GM10266 (cell line): ENCODE measurements around the gene KPNA6.
"Not testable (repeated sequence)": the region's sequence is repeated elsewhere in the genome, so short reads cannot be mapped to it uniquely, and the experiment has no call there.

Experiments used
- DNase-seq: peaks from one replicate; pipeline ENCODE4 v3.0.0; 2012; ENCODE audit errors: extremely low spot score
- TF ChIP-seq, protein P1 (sequence below): IDR thresholded peaks from 2 replicates; pipeline ENCODE4 v1.5.1; 2012; ENCODE audit warnings: mild to moderate bottlenecking, low read depth; ENCODE audit not compliant: control insufficient read depth, insufficient read depth; ENCODE audit errors: missing control alignments

KPNA6 gene

DNA sequence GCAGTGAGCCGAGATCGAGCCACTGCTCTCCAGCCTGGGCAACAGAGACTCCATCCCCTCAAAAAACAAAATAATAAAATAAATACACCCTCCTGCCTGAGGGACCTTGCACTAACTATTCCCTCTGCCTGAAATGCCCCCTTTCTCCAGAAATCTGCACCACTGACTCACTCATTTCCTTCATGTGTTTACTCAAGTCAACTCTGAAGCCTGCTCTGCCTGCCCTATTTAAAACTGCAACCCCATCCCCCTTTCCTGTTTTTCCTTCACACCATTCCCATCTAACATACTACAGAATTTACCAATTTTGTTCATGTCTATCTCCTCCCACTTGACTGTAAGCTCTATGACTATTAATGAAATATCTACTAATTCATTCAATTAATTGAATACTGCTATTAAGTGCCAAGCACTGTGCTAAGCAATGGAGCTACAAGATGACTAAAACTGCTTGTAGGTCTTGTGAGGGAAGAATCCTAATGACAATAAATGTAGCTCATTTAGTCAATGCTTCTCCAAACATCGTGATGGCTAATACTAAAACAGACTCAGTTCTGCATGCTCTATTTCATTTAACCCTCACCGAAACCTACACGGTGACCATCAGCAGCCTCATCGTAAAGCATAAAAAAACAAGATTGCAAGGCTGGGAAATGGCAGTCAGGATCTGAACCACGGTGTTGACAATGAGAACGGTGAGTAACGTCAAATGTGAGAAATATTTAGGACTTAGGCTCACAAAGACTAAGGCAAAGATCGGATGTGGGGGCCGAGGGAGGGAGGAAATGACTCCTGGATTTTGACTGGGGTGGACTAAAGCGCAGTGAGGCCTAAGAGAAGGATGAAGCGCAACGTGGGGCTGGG is 35.9 kb upstream of the KPNA6 start:
- TF ChIP-seq, protein P1, sequence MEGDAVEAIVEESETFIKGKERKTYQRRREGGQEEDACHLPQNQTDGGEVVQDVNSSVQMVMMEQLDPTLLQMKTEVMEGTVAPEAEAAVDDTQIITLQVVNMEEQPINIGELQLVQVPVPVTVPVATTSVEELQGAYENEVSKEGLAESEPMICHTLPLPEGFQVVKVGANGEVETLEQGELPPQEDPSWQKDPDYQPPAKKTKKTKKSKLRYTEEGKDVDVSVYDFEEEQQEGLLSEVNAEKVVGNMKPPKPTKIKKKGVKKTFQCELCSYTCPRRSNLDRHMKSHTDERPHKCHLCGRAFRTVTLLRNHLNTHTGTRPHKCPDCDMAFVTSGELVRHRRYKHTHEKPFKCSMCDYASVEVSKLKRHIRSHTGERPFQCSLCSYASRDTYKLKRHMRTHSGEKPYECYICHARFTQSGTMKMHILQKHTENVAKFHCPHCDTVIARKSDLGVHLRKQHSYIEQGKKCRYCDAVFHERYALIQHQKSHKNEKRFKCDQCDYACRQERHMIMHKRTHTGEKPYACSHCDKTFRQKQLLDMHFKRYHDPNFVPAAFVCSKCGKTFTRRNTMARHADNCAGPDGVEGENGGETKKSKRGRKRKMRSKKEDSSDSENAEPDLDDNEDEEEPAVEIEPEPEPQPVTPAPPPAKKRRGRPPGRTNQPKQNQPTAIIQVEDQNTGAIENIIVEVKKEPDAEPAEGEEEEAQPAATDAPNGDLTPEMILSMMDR, result no peak
- no peak for DNase-seq

DNA sequence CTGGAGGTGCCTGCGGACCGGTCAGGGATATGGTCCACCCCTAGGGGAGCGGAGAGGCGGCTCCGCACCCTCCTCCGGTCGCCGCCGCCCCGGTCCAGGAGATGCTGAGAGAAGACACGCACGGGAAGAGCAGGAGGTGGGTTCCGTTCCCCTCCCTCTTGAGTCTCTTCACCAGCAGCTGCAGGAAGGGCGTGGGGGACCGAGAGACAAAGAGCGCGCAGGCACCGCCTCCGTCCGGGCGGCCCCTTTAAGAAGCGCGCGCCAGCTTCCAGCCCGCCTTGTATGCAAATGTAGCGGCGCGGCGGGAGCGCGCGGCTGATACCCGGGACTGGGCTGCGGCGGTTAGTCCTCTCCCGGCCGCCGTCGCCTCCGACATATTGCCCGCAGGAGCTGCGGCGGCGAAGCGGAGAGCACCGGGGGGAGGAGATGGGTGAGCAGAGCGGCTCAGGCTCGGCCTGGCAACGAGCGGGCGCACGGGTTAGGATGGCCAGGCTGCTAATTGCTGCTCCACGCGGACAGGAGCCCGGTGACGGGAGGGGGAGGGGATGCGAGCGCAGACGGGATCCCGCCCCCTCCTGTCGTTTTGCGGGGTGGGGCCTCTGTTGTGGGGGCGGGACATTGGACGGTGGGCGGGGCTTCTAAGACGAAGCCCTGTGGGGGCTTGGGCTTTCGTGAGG is 35.1 kb upstream of the KPNA6 start, which contains the start of gene TMEM39B:
TSS of gene TMEM39B (plus strand) at position 318 of the 677 bp plus-strand sequence. CDS start at position 427, 109 bp downstream.
- TF ChIP-seq, protein P1, result no peak
- peak; percentile 94 for DNase-seq

DNA sequence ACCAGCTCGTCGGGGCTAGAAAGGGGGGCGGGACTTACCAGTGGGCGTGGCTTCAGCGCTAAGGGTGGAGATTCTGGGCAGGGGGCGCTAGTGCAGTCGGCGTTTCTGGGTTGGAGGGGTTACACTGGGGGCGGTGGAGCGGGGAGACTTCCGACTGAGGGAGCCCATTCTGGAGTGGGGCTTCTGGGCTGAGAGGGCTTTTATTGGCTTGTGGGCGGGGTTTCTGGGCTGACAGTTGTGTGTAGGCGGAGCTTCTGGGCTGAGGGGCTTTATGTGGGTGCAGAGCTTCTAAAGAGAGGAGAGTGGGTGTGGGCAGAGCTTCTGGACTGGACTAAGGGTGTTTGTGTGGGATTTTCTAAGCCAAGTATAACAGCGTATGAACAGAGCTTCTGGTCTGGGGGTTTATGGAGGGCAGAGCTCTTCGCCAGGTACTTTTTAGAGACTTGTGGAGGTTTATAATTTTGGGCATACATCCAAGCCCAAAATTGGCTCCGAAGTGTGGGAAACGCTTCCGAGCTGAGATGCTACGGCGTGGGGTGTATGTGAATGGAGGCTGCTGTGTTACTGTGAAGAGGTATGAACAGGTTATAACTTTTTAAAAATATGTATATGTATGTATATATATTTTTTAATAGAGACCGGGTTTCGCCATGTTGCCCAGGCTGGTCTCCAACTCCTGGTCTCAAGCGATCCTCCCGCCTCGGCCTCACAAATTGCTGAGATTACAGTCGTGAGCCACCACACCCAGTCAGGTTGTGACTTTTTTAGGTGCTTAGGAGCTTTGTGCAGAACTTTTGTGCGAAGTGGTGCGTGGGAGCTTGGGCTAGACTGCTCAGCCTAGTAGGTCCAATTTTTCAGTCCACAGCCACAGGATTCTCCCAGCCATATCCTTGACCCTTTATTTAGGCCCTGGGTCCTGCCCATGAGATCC is 34.3 kb upstream of the KPNA6 start:
- TF ChIP-seq, protein P1, result peak; percentile 34
- DNase-seq, result no peak

DNA sequence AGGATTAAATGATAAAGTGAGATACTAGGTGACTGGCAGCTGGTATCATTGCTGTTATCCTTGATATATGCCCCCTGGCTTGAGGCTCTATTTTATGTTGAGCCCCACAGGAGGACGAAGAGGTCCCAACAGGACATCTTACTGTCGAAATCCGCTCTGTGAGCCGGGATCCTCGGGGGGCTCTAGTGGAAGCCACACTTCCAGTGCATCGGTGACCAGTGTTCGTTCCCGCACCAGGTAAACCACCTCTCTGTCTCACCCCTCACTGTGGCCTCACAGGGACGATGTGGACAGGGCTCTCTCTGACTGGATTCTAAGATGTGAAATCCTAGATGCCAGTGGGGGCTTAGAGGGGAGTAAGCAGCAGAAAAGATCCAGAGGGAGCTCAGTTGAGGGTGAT is 33.0 kb upstream of the KPNA6 start:
- DNase-seq, result no peak
- TF ChIP-seq, protein P1, result no peak

DNA sequence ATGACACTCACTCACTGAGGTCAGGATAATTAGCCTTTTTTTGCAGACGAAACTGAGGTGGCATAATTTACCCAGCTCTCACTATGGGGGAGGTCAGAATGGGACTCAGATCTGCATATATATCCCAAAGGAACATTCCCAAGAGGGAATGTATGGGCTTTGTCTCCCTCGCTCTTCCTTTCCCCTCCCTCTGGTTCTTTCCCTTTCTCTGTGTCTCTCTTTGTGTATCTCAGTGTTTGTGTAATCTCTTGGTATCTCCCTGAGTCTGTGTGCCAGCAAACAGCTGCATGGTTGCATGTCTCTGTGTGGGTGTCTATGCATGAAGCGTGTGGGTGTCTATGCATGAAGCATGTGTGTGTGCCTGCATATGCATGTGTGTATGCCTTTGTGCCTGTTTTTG is 30.4 kb upstream of the KPNA6 start:
- no peak for DNase-seq
- TF ChIP-seq, protein P1, result no peak

DNA sequence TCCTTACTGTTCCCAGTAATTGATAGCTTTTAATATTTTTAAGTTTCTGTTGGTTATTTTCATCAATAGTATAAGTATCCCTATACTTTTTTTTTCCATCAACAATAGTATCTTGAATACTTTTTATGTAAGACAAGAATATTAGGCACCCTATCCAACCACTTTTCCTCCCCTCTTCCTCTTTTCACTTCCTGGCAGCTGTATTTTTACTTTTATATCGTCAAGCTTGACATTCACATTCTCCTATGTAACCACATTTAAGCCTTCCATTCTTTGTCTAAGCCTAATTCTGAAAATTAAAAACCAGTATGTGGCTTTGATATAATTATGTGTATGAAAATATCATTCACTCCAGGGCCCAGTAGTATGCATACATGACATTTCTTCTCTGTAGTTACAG is 25.8 kb upstream of the KPNA6 start:
- no peak for DNase-seq
- TF ChIP-seq, protein P1, result no peak

DNA sequence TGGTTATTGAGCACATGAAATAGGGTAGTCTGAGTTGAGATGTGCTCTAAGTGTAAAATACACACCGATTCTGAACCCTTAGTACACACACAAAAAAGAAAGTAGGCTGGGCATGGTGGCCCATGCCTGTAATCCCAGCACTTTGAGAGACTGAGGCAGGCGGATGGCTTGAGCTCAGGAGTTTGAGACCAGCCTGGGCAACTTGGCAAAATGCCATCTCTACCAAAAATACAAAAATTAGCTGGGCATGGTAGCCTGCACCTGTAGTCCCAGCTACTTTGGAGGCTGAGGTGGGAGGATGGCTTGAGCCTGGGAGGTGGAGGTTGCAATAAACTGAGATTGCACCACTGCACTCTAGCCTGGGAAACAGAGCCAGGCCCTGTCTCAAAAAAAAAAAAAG is 21.5 kb upstream of the KPNA6 start:
- not testable (repeated sequence) for DNase-seq
